ENCODE measurements around the gene ARL13A. TPM values are rescaled to one million over a fixed set of nuclear protein-coding genes. Genes with fewer than 3 reads are reported as not detected.

Gene ARL13A
- total and polyA plus RNA-seq, 12 donors = not detected

DNA sequence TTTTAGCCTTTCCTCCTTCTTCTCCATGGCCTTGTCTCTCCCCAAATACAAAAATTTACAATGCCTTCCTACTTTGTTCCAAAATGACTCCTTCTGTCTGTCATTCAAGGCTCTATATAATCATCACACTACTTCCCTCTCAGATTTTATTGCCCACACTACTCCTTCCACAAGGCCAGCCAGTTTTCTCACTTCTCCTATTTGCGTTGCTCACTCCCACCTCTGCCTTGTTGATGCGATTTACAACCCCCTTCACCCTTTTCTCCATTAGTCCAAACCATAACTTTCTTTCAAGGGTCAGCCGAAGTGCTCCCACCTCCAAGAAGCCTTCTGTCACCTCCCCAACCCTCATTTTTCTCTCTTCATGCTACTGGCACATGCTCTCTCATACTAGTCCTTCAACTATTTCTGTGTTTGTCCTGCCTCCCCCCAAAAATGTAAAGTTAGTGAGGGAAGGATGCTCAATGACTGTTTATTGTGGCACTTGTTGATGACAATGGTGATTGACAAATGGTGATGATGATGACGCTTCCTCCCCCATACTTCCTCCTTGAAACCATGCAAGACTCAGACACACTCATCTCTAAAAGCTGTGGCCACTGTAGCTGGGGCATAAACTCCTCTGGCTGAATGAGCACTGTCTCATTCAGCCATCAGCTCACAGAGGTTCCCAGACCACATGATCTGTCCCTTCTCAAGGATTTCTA lies 38.1 kb upstream of the ARL13A start:
- intact Hi-C loops (cut with DNase I) = no loop called here
- DNase-seq (no peak), ATAC-seq (no peak)
- Histone ChIP-seq H3K9me3 (peaks cover 0 to 5% (median 0%) of the 10 kb centered on the region in 11 donors), H3K4me1 (peaks cover 0 to 5% (median 0%) of the 10 kb centered on the region in 9 donors), H3K27me3 (peaks cover 0 to 54% (median 0%) of the 10 kb centered on the region in 7 donors), H3K27ac (no peak overlapping the region), H3K4me3 (no peak overlapping the region), H3K36me3 (no peaks in the 10 kb centered on the region)
- TF ChIP-seq CTCF (IDR thresholded peaks at IDR 0.05) = no peak
- 89 to 96% methylated on average over 4 of the region's 4 CpGs for WGBS, 2 donors

DNA sequence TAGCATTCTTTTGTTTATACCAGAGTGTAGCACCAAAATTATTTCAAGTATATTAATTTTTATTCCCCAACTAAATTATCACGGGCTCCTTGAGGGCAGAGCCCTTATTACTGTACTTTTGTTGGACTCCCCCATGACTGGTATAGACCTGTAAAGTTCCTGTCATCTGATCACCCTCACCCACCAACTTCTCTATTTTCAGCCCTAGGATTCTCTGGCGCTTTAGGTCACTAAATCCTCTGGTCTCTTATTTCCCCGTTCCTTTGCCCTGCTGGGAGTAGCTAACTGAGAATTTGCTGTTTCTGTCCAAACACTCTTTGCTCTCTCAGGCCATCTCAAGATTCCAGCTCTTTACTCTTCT lies 37.6 kb upstream of the ARL13A start:
- ATAC-seq (no peak), DNase-seq (no peak)
- WGBS, 2 donors = 83 to 89% methylated on average over 3 of the region's 3 CpGs
- intact Hi-C loops (cut with DNase I) = no loop called here
- Histone ChIP-seq H3K4me1 (peaks cover 0 to 5% (median 0%) of the 10 kb centered on the region in 9 donors), H3K9me3 (peaks cover 0 to 5% (median 0%) of the 10 kb centered on the region in 11 donors), H3K4me3 (no peak overlapping the region), H3K27ac (no peak overlapping the region), H3K27me3 (peaks cover 0 to 54% (median 0%) of the 10 kb centered on the region in 7 donors), H3K36me3 (no peaks in the 10 kb centered on the region)
- TF ChIP-seq CTCF (IDR thresholded peaks at IDR 0.05) = no peak

DNA sequence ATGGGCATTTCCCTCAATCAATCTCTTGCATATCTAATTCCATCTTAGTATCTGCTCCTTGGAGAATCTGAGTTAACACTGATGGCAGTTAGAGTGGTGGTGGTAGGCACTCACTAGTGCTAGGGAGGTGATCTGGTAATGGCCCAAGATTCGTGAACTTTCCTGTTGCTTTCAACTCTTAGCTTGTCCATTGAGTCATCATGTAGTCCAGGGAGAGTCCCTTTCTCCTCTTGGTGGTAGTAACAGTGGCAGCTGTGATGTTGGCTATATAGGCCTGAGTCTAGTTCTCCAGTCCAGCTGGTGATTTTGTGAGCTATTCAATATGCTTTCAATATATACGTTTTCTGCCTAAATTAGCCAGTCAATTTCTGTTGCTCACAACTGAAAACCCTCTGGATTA lies 33.7 kb upstream of the ARL13A start:
- Histone ChIP-seq H3K4me3 (no peak overlapping the region), H3K9me3 (peaks cover 0 to 5% (median 0%) of the 10 kb centered on the region in 11 donors), H3K36me3 (no peaks in the 10 kb centered on the region), H3K27me3 (peaks cover 0 to 35% (median 0%) of the 10 kb centered on the region in 7 donors), H3K27ac (no peak overlapping the region), H3K4me1 (no peaks in the 10 kb centered on the region)
- intact Hi-C loops (cut with DNase I) = no loop called here
- ATAC-seq (no peak), DNase-seq (no peak)
- TF ChIP-seq CTCF (IDR thresholded peaks at IDR 0.05) = no peak
- 78 to 87% methylated on average over 2 of the region's 2 CpGs for WGBS, 2 donors

GRCh38 chrX:100939333-100939732 lies 30.2 kb upstream of the ARL13A start:
- H3K27me3 ChIP-seq = peaks cover 0 to 13% (median 0%) of the 10 kb centered on the region in 7 donors
- TF ChIP-seq CTCF (IDR thresholded peaks at IDR 0.05) = no peak
- H3K4me3 ChIP-seq = no peak overlapping the region
- intact Hi-C loops (cut with DNase I) = no loop called here
- ATAC-seq = no peak
- H3K36me3 ChIP-seq = no peaks in the 10 kb centered on the region
- H3K4me1 ChIP-seq = no peaks in the 10 kb centered on the region
- no peaks in the 10 kb centered on the region for H3K9me3 ChIP-seq
- H3K27ac ChIP-seq = no peak overlapping the region
- no peak for DNase-seq
- 66 to 71% methylated on average over 4 of the region's 4 CpGs for WGBS, 2 donors

All from heart right ventricle (tissue), 16 donors.